ENCODE results near the gene TNFSF10.

DNA sequence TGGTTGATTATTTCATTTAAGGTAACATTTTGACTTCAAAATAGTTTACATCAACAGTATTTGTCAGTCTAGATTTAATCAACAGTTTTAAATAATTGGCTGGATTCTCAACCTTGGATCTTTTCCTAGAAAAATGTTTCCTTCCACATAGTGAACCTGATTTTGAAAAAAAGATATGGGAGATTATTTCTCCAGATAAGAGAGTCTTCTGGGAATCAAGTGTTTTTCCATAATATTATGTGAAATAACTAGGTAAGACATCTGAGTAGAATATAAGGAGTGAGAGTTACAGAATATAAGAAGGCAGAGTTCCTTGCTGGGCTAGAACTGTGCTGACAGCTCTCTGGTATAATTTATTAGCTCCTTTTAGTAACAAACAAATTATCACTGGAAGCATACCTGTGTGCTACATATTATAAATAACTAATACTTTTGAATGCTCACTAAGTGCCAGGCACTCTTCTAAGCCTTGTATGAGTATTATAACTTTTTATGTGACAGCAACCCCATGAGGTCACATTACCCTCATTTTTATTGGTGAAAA, 18.8 kb upstream of the TNFSF10 start:
- TF ChIP-seq, protein P1, sequence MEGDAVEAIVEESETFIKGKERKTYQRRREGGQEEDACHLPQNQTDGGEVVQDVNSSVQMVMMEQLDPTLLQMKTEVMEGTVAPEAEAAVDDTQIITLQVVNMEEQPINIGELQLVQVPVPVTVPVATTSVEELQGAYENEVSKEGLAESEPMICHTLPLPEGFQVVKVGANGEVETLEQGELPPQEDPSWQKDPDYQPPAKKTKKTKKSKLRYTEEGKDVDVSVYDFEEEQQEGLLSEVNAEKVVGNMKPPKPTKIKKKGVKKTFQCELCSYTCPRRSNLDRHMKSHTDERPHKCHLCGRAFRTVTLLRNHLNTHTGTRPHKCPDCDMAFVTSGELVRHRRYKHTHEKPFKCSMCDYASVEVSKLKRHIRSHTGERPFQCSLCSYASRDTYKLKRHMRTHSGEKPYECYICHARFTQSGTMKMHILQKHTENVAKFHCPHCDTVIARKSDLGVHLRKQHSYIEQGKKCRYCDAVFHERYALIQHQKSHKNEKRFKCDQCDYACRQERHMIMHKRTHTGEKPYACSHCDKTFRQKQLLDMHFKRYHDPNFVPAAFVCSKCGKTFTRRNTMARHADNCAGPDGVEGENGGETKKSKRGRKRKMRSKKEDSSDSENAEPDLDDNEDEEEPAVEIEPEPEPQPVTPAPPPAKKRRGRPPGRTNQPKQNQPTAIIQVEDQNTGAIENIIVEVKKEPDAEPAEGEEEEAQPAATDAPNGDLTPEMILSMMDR (IDR thresholded peaks at IDR 0.05; ENCODE audit: low read length) = no peak
- no peak for TF ChIP-seq EZH2 (optimal IDR thresholded peaks at IDR 0.05; ENCODE audit: low read depth, low read length)

Data from MM.1S (cell line).